Fibroblast of the conjunctiva (primary cell): ENCODE measurements around the gene TRAPPC5.

Experiments
- DNase-seq: peaks from one replicate; pipeline ENCODE4 v3.0.0-alpha.2; 2010; ENCODE audit warnings: low read depth

Gene TRAPPC5

DNA sequence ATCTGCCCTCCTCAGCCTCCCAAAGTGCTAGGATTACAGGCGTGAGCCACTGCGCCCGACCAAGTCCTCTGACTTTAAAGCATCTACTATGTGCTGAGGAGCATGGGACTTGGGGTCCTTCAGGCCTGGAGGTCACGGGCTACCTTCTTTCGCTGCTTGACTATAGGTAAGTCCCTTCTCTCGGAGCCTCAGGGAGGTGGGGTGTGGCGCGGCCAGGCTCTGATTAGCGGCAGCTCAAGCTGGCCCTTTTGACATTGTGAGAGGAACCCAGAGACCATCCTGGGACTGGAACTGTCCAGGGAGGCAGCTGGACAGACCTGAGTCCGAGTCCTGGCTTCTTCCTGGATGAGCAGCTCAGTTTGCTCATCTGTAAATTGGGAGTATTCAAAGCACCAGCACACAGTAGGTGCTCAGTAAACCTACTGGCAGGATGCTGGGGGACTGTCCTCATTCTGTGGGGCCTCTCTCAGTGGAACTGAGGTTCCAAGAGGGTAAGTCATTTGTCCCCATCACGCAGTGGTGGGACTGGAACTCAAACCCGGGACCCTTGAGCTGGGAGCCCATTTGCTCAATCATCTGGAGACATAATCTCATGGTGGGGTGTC lies 20.5 kb downstream of the TRAPPC5 start:
- no peak for DNase-seq

- DNase-seq: no peak
These were observed 21.2 kb downstream of the TRAPPC5 start, which contains the start of gene FCER2 for GRCh38 chr19:7701654-7702457. Gene FCER2 (minus strand): TSS chr19:7702131. CDS start chr19:7699760, 2,371 bp downstream.

GRCh38 chr19:7703332-7703731 lies 22.7 kb downstream of the TRAPPC5 start:
- no peak for DNase-seq

DNA sequence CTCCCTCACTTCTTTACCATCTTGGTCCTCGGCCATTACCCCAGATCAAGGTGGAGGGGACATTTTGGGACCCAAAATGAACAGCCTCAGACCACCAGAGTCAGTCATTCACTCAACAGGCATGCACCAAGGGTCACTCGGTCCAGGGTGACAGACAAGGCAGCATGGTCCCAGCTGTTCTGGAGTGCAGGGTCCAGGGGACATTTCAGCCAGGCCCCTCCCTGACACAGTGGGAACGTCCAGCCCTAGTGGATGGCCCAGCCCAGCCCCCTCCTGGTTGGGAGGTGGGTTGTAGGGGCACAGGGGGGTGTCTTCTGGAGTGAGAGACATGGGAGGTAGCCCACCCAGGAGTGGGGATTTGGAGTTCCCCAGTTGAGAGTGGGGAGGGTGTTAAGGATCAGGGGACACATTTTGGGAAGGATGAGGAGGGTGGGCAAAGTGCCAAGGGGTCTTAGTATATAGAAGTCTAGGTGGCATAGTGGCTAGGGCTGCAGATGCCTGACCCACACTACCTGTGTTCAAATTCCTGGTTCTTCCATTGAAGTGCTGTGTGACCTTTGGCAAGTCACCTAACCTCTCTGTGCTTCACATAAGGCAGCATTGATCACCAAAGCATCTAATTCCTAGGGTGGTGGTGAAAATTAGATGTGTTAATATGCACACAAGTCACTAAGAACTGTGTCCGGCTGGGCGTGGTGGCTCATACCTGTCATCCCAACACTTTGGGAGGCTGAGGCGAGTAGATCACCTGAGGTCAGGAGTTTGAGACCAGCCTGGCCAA lies 23.8 kb downstream of the TRAPPC5 start:
- DNase-seq: no peak

- DNase-seq: no peak
These were observed 25.0 kb downstream of the TRAPPC5 start for GRCh38 chr19:7705387-7706187.

DNA sequence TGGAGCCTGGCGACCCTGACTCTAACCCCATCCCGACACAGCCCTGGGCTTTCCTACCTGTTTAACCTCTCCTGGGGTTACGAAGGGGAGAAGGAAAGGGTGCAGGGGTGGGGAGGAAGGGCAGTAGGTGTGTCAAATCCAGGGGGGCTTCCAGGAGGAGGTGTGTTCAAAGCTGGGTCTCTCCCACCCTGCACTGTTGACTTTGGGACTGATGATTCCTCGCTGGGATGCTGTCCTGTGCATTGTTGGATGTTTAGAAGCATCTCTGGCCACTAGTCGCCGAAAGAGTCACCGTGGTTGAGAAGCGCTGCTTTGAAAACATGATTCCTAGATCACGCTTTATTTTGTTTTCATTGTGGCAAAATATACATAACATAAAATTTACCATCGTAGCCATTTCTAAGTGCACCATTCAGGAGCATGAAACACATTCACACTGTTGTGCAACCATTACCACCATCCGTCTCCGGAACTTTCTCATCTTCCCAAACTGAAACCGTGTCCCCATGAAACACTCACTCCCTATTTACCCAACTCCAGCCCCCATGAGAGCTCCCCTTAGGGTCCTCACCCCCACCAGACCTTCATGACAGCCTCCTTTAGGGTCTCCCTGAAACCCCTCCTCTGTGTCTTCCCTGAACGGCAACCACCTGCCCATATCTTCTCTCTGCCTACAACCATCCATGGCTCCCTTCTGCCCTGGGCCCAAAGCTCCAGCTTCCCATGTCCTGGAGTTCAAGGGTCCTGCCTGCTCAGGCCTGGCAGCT lies 25.7 kb downstream of the TRAPPC5 start:
- DNase-seq: no peak

GRCh38 chr19:7706955-7707456 lies 26.4 kb downstream of the TRAPPC5 start:
- DNase-seq: no peak

- DNase-seq: no peak
These were observed 29.4 kb downstream of the TRAPPC5 start for GRCh38 chr19:7709932-7710460.

- DNase-seq: no peak
These were observed 30.0 kb downstream of the TRAPPC5 start for GRCh38 chr19:7710616-7711015.

- DNase-seq: no peak
These were observed 35.0 kb downstream of the TRAPPC5 start for GRCh38 chr19:7715671-7716070.

GRCh38 chr19:7716762-7717161 lies 36.1 kb downstream of the TRAPPC5 start:
- DNase-seq: no peak

GRCh38 chr19:7718668-7719067 lies 38.0 kb downstream of the TRAPPC5 start:
- DNase-seq: no peak

- no peak for DNase-seq
These were observed 39.7 kb downstream of the TRAPPC5 start for GRCh38 chr19:7720351-7720750.

- DNase-seq: no peak
These were observed 41.6 kb downstream of the TRAPPC5 start for GRCh38 chr19:7722231-7722651.

- no peak for DNase-seq
These were observed 45.2 kb downstream of the TRAPPC5 start for GRCh38 chr19:7725791-7726190.

GRCh38 chr19:7729211-7729610 lies 48.6 kb downstream of the TRAPPC5 start:
- no peak for DNase-seq

DNA sequence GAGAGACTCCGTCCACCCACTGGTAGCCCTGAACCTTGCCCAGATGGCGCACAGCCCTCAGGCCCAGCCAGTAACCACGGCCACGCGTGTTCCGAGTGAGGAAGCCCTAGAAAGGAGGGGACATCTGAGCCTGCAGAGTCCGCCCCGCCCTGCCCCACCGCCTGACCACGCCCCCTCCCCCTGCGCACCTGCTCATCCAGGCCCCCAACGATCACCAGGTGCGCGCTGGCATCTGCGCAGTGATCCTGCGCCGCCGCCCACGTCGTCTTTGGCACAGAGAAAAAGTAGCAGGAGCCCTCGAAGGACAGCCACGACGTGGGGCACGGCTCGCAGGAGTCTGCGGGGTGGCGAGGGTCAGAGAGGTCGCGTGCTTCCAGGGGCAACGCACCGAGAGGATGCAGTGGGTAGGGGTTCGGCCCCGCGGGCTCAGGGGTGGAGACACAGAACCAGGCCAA lies 49.2 kb downstream of the TRAPPC5 start:
- DNase-seq: no peak

GRCh38 chr19:7730286-7731217 lies 49.9 kb downstream of the TRAPPC5 start:
- no peak for DNase-seq

DNA sequence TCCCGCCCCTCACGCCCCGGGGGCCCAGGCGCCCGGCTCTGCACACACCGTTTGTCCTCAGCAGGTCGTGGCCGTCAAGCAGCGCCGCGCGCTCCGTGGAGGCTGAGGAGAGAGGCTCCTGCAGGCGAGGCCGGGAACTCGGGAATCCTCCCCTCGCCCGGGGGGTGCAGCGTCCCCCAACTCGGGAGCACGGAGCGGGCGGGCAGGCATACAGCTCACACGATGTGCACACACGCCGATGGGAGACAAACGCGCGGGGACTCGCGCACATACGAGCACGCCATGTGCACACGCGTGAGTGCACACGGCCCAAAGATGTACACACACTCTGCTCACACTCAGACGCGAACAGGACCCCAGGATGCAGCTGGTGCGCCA lies 50.6 kb downstream of the TRAPPC5 start:
- DNase-seq: no peak

- DNase-seq: no peak
These were observed 51.0 kb downstream of the TRAPPC5 start for GRCh38 chr19:7731615-7732014.
